ENCODE data around the gene SULT1A1.
"Not testable (repeated sequence)": the region's sequence is repeated elsewhere in the genome, so short reads cannot be mapped to it uniquely, and the experiment has no call there.

GRCh38 chr16:28600965-28601364, 8.9 kb downstream of the SULT1A1 start:
- not testable (repeated sequence) for TF ChIP-seq CTCF (conservative IDR thresholded peaks at IDR 0.05; ENCODE audit: low read length); EZH2phosphoT487 (IDR thresholded peaks at IDR 0.05; ENCODE audit: borderline replicate concordance, low read depth, low read length)
